ENCODE measurements around the gene IDI2.

Gene IDI2

DNA sequence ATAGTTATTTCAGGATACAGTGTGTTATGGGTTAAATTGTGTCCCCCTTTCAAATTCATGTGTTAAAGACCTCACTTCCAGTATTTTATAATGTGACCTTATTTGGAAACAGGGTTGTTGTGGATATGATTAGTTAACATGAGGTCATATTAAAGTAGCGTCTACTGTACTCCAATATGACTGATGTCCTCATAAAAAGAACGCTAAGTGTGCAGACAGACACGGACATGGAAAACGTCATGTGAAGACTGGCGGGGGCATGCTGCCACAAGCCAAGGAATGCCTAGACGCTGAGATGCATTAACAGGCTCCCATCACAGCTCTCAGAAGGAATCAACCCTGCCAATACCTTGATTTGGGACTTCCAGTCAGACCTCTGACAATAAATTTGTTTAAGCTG, 29.0 kb upstream of the IDI2 start:
- no peak for DNase-seq (ENCODE audit: low read depth)
- peak overlapping the region; percentile 6; the same call in 1 of the 2 replicates for H3K4me3 ChIP-seq (ENCODE audit: low read length)
- TF ChIP-seq, protein P1, sequence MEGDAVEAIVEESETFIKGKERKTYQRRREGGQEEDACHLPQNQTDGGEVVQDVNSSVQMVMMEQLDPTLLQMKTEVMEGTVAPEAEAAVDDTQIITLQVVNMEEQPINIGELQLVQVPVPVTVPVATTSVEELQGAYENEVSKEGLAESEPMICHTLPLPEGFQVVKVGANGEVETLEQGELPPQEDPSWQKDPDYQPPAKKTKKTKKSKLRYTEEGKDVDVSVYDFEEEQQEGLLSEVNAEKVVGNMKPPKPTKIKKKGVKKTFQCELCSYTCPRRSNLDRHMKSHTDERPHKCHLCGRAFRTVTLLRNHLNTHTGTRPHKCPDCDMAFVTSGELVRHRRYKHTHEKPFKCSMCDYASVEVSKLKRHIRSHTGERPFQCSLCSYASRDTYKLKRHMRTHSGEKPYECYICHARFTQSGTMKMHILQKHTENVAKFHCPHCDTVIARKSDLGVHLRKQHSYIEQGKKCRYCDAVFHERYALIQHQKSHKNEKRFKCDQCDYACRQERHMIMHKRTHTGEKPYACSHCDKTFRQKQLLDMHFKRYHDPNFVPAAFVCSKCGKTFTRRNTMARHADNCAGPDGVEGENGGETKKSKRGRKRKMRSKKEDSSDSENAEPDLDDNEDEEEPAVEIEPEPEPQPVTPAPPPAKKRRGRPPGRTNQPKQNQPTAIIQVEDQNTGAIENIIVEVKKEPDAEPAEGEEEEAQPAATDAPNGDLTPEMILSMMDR (conservative IDR thresholded peaks at IDR 0.05; ENCODE audit: low read length), result no peak

DNA sequence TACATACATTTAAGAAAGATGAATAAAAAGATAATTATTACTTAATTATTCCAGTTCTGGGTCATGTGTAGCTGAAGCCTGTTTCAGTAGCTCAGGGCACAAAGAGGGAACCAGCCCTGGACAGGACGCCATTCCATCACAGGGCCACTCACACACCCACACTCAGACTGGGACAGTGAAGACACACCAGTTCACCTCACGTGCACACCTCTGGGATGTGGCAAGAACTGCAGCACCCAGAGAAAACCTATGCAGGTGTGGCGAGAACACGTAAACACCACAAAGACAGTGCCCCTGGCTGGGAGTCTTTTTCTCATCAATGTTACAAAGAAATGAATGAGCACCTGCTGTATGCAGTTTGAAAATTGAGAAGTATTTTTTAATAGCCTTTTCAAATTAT, 24.9 kb upstream of the IDI2 start:
- DNase-seq (ENCODE audit: low read depth), result no peak
- peak overlapping the region; percentile 92 for H3K4me3 ChIP-seq (ENCODE audit: low read length)
- TF ChIP-seq, protein P1 (conservative IDR thresholded peaks at IDR 0.05; ENCODE audit: low read length), result no peak

DNA sequence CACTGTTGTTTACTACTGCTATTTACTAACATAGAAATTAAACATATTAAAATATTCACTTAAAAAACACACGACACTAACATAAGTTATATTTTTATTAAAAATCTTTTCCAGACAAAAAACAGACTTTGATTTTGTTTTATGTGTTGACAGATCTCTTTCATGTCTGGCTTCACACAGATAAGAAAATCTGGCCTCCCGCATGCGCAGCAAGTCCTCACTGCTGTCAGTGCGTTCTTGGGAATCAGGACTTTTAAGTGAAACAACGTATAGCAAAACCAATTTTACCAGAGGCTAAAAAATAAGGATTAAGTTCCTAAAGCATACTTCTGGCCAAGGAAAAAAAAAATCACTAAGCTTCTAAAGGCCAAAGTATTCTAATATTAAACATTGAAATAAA, 24.5 kb upstream of the IDI2 start:
- TF ChIP-seq, protein P1 (conservative IDR thresholded peaks at IDR 0.05; ENCODE audit: low read length), result no peak

DNA sequence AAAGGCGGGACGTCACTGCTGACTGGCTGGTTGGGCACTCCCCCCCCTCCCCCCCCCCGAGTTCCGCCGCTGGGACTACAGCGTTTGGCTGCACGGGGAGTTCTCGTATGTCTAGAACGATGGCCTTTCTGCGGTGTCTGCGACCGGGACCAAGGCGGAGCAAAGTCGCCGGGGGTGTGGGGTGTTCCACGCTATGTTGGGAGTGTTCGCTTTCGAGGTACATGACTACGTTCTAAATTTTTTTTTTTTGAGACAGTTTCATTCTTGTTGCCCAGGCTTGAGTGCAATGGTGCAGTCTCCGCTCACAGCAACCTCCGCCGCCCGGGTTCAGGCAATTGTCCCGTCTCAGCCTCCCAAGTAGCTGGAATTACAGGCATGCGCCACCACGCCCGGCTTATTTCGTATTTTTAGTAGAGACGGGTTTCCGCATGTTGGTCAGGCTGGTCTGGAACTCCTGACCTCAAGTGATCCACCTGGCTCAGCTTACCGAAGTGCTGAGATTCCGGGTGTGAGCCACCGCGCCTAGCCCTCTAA, 23.8 kb upstream of the IDI2 start:
- TF ChIP-seq, protein P1 (conservative IDR thresholded peaks at IDR 0.05; ENCODE audit: low read length), result no peak
- DNase-seq (ENCODE audit: low read depth), result no peak
- H3K4me3 ChIP-seq (ENCODE audit: low read length), result peak overlapping the region; percentile 92

More for the DNA sequence above, 24.5 kb upstream of the IDI2 start:
- H3K4me3 ChIP-seq (ENCODE audit: low read length), result peak overlapping the region; percentile 92
- no peak for DNase-seq (ENCODE audit: low read depth)

DNA sequence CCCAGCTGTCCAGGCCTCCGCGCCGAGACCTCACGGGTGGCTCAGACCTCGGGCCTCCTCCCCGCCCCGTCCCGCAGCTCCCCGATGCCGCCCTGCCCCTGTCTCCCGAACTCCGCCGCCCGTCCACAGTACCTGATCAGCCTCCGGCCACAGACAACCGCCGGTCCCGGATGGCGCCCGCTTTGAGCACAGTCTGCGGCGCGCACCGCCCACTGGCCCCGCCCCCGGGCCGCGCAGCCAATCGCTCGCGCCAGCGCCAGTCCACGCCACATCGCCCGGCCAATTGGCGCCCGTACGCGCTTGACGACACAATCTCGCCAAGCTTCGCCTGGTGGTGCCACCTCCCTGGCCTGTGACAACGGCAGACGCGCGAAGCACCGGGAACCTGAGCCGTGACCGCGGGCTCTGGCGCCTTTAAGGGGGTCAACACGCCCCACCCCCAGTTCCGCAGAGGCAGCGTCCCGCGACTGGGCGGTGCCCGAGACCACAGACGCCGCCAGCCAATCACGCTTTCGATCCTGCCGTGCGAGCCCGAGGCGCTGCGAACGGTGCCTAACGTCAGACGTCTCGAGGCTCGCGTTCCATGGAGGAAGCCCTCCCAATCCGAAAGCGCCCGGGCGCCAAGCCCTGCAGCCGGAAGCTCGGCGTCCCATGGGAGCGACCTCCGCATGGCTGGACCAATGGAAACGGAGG, 23.2 kb upstream of the IDI2 start, which contains the start of gene IDI1:
Gene IDI1 (minus strand): TSS at position 388 of the 693 bp plus-strand sequence. CDS start 116 bp downstream, at position 272.
- H3K4me3 ChIP-seq (ENCODE audit: low read length), result peak within 1 kb of the TSS; percentile 92
- peak; percentile 99 for DNase-seq (ENCODE audit: low read depth)
- TF ChIP-seq, protein P1 (conservative IDR thresholded peaks at IDR 0.05; ENCODE audit: low read length), result no peak

DNA sequence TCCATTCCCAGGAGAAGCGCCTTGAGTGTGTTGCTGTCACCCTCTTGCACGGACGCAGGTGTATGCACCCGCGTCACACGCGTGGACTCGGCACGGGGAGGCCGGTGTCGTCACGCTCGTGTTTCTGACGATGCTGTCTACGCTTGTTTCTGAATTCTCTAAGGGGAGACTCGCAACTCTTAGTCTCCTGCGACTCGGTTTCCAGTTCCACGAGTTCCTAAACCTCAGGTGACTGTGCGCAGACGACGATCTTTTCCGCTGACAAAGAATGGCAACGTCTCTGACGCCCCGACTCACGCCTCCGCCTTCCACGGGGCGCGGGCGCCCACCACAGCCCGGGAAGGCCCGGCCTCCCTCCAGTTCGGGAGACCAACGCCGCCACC, 22.7 kb upstream of the IDI2 start:
- no peak for DNase-seq (ENCODE audit: low read depth)
- H3K4me3 ChIP-seq (ENCODE audit: low read length), result peak overlapping the region; percentile 92
- TF ChIP-seq, protein P1 (conservative IDR thresholded peaks at IDR 0.05; ENCODE audit: low read length), result no peak

DNA sequence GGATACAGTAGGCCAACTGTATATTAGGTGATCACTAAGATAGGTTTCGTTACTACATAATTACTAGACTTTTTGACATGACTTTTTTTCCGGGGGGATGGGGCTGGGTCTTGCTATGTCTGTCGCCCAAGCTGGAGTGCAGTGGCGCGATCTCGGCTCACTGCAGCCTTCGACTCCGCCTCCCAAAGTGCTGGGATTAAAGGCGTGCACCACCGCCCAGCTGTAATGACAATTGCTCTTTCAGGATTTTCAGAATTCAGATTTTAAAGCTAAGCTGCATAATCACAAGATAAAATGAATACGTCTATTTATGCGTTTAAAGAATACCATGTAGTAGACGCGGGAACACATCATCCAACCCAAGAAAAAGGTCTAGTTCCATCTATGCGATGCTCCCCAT, 22.3 kb upstream of the IDI2 start:
- DNase-seq (ENCODE audit: low read depth), result no peak
- peak overlapping the region; percentile 92 for H3K4me3 ChIP-seq (ENCODE audit: low read length)
- TF ChIP-seq, protein P1 (conservative IDR thresholded peaks at IDR 0.05; ENCODE audit: low read length), result no peak
